ENCODE results near the gene TOP1.

- TF ChIP-seq CTCF (IDR thresholded peaks at IDR 0.05) (no peak), EZH2 (IDR thresholded peaks at IDR 0.05) (no peak), EZH2phosphoT487 (IDR thresholded peaks at IDR 0.05) (no peak)
These were observed 92.8 kb downstream of the TOP1 start for GRCh38 chr20:41121399-41121798.

Data from neural progenitor cell (in vitro differentiated cells).